GM12873 (cell line): ENCODE results near the gene EML4.
A peak's percentile ranks its signal among the peaks of the same experiment; 100 is the strongest.

Experiments
- TF ChIP-seq, protein P1 (sequence below): IDR thresholded peaks from 2 replicates; pipeline ENCODE4 v1.5.1; 2012; ENCODE audit warnings: low read depth, mild to moderate bottlenecking, moderate library complexity, low read length, control low read depth; ENCODE audit not compliant: insufficient read depth; ENCODE audit errors: missing control alignments

EML4 gene

GRCh38 chr2:42236911-42237310 is 67.8 kb downstream of the EML4 start:
- TF ChIP-seq, protein P1, sequence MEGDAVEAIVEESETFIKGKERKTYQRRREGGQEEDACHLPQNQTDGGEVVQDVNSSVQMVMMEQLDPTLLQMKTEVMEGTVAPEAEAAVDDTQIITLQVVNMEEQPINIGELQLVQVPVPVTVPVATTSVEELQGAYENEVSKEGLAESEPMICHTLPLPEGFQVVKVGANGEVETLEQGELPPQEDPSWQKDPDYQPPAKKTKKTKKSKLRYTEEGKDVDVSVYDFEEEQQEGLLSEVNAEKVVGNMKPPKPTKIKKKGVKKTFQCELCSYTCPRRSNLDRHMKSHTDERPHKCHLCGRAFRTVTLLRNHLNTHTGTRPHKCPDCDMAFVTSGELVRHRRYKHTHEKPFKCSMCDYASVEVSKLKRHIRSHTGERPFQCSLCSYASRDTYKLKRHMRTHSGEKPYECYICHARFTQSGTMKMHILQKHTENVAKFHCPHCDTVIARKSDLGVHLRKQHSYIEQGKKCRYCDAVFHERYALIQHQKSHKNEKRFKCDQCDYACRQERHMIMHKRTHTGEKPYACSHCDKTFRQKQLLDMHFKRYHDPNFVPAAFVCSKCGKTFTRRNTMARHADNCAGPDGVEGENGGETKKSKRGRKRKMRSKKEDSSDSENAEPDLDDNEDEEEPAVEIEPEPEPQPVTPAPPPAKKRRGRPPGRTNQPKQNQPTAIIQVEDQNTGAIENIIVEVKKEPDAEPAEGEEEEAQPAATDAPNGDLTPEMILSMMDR: no peak

- TF ChIP-seq, protein P1: peak; percentile 56
These were observed 69.6 kb downstream of the EML4 start for GRCh38 chr2:42238644-42239288.

DNA sequence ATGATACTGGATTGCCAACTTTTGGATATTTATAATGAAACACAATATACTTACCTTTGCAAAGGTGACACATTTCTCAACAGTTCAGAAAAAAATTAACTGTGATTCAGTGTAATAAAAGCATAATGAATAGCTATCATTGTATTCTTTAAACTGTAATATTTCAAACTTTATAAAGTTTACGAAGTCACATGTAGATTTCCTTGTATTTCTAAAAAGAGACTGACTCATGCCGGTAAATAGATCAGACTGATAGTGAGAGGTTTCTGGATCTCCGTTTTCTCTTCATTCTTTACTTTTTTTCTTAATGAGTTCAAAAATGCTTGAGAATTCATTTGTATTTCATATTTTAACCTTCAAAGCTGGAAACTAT is 70.1 kb downstream of the EML4 start:
- TF ChIP-seq, protein P1: no peak

DNA sequence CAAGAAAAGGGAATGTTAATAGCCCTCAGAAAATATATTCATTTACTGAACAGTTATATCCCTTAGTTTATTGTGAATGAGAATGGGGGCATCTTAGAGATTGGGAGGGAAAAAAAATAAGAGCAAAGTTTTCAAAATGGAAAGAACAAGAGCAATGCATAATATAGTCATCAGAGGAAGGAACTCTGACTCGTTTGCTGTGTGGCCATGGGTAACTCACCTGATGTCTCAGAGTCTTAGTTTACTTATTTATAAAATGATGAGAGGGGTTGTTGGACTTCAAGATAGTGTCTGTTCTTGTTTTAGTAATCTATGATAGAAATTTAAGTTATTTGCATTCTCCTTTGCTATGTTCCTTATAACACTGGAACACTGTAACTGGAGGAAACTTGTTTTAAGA is 70.7 kb downstream of the EML4 start:
- TF ChIP-seq, protein P1: no peak

DNA sequence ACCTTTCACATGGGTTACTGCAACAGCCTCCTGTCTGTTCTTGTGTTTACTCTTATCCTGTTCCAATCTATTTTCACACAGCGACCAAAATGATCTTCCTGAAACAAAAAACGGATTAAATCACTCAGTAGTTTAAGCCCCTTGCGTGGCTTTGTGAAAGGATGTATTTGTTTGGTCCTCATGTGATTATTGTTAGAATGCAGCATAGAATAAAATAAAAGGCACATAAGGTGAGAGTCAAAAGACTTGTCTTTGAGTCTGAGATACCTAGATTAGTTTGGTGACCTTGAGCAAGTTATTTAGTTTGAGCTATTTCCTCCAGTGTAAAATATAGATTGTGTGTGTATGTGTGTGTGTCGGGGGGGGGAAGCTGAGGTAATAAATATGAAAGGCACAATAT is 72.4 kb downstream of the EML4 start:
- TF ChIP-seq, protein P1: no peak

DNA sequence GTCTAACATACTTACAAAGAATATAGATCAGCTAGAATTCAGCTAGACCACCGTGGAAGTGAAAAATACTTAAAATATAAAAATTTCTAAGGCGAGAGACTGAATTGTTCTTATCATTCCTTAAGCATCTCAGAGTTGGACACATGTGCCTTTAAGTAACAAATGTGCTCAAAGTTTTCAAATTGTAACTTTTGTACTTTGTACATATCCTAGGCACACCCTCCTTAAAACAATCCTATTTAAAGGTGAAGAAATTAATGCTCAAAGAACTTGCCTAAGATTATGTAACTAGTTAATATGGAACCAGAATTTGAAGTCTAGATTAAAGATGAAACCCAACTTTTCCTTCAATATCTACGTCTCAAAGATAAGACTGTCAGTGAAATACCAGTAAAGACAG is 74.1 kb downstream of the EML4 start:
- TF ChIP-seq, protein P1: no peak

DNA sequence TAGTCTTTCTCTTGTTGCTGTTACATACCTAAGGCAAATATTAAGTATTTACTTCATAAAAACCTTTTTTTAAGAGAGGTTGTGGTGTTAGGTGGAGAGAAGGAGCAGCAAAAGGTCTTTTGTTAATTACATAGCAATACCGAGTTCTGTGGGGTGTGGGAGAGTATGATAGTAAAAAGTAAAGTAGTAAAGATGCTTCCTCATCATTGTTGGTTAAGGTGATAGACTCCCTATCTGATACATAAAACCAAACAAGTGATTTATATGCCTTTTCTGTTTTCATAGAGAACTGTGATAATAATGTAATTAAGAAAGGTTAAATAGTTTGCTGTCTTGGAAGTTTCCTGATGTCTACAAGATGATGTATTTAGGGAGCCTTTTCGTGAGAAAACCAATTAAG is 75.4 kb downstream of the EML4 start:
- TF ChIP-seq, protein P1: no peak

DNA sequence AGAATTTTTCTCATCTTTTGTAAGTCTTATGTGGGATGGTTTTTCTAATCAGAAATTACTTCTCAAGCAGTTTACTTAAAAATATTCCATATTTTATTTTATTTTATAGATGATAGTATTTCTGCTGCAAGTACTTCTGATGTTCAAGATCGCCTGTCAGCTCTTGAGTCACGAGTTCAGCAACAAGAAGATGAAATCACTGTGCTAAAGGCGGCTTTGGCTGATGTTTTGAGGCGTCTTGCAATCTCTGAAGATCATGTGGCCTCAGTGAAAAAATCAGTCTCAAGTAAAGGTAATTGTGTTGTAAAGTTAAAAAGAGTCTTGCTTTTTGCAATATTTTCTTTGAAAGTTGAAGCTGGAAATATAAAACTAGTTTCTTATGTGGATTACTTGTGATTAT is 76.2 kb downstream of the EML4 start:
- TF ChIP-seq, protein P1: no peak
